HepG2 (cell line): ENCODE data around the gene ELP6. TPM values are rescaled to one million over a fixed set of nuclear protein-coding genes. Genes with fewer than 3 reads are reported as not detected.

ENCODE experiments used
- ADNP ChIP-seq: sonication (generic); formaldehyde crosslinking; IDR thresholded peaks from 2 replicates; pipeline ENCODE4 v1.4.0; 2020; ENCODE audit warnings: missing genetic modification reagents
- PPARG ChIP-seq: conservative IDR thresholded peaks from 2 replicates; pipeline ENCODE4 v1.6.1; 2016; ENCODE audit warnings: missing biosample characterization, missing genetic modification reagents
- TP53 ChIP-seq: sonication (generic); formaldehyde crosslinking; conservative IDR thresholded peaks from 2 replicates; pipeline ENCODE4 v1.4.0; 2020; ENCODE audit warnings: missing genetic modification reagents
- ZFYVE20 ChIP-seq: sonication (generic); formaldehyde crosslinking; IDR thresholded peaks from 2 replicates; pipeline ENCODE4 v1.8.0; 2023; ENCODE audit warnings: low read depth, mild to moderate bottlenecking, moderate library complexity, missing genetic modification reagents, borderline replicate concordance
- ZNF788 ChIP-seq: sonication (generic); formaldehyde crosslinking; IDR thresholded peaks from 2 replicates; pipeline ENCODE4 v1.5.0; 2020; ENCODE audit warnings: mild to moderate bottlenecking, missing genetic modification reagents, borderline replicate concordance
- ZSCAN22 ChIP-seq: sonication (generic); formaldehyde crosslinking; IDR thresholded peaks from 2 replicates; pipeline ENCODE4 v1.4.0; 2020; ENCODE audit warnings: mild to moderate bottlenecking, missing genetic modification reagents
- polyA plus RNA-seq, 8 experiments: library from polyadenylated mRNA; depleted of rRNA in 3 of 8; stranded (reverse) in 7 of 8; unstranded in 1 of 8; fragments of >200 nt; fragmentation: Illumina TruSeq in 4 of 8; extraction: Trizol in 4 of 8; gene quantifications; 2 replicates each; pipeline versions ENCODE4 v1.2.1 to v1.2.3, GENCODE V29; 2011 to 2016; ENCODE audit warnings: low read depth in 4 of 8, missing spikeins in 1 of 8, mixed read lengths in 1 of 8; ENCODE audit not compliant: insufficient read depth in 1 of 8
- total RNA-seq, 5 experiments: library from RNA; depleted of rRNA; stranded (reverse); fragments of >200 nt; fragmentation: Illumina TruSeq; extraction: Trizol; gene quantifications; 2 replicates each; pipeline ENCODE4 v1.2.3, GENCODE V29; 2016; ENCODE audit warnings: low read depth in 1 of 5
- TF ChIP-seq, protein P1 (sequence below): sonication (generic); formaldehyde crosslinking; IDR thresholded peaks from 2 replicates; pipeline ENCODE4 v1.4.0; 2020; ENCODE audit warnings: missing genetic modification reagents
- TF ChIP-seq, protein P2 (sequence below): sonication (generic); formaldehyde crosslinking; IDR thresholded peaks from 2 replicates; pipeline ENCODE4 v1.4.0; 2020; ENCODE audit warnings: missing genetic modification reagents
- TF ChIP-seq, protein P3 (sequence below), 2 experiments: fragments of 450-650 bp in 1 of 2; sonication (generic) in 1 of 2; formaldehyde crosslinking in 1 of 2; IDR thresholded peaks; 2 replicates each; pipeline versions ENCODE4 v1.6.1 to v1.8.0; 2016 to 2022; ENCODE audit warnings: antibody characterized with exemption in 1 of 2, mild to moderate bottlenecking in 1 of 2, missing genetic modification reagents in 1 of 2

The ELP6 gene
- total and polyA plus RNA-seq, 2 of the 13 experiments (the other 11 are each of a cell fraction or from before 2014, with no cell fraction given), result 45.0 to 49.3 TPM

DNA sequence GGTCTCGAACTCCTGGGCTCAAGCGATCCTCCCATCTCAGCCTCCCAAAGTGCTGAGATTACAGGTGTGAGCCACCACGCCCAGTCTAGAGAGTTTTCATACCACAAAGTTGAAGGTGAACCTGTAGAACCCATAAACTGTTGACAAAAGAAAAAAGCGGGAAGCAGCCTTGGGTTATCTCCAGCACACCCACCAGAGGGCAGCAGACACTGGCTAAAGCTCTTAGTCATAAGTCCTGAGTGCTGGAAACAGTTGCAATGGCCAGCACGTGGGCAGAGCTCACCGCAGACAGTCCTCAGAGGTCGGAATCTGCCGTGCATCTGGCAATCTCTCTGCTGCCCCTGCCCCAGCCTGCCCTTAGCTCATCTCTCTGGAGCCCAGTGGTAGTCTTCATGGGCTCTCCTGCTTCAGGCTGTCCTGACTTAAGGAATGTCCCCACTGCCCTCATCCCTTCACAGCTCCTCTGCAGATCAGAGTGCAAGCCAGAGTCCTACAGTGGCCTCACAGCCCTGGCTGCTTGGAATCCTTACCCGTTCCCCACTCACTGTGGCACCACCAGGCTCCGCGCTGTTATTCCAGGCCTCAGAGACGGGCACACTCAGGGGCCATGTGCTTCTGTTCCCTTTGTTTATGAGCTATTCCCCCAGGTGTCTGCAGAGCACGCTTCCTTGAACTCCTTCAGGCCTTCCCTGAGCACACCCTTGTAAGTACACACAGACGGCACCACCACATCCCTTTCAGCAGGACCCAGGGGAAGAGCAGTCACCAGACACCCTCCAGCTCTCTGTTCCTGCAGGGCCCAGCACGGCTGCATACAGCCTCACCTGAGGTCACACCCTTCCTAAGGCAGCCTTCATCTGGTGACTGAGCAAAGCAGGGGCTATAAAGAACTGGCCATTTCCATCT lies 8.8 kb upstream of the ELP6 start (continued):
- TF ChIP-seq, protein P1, sequence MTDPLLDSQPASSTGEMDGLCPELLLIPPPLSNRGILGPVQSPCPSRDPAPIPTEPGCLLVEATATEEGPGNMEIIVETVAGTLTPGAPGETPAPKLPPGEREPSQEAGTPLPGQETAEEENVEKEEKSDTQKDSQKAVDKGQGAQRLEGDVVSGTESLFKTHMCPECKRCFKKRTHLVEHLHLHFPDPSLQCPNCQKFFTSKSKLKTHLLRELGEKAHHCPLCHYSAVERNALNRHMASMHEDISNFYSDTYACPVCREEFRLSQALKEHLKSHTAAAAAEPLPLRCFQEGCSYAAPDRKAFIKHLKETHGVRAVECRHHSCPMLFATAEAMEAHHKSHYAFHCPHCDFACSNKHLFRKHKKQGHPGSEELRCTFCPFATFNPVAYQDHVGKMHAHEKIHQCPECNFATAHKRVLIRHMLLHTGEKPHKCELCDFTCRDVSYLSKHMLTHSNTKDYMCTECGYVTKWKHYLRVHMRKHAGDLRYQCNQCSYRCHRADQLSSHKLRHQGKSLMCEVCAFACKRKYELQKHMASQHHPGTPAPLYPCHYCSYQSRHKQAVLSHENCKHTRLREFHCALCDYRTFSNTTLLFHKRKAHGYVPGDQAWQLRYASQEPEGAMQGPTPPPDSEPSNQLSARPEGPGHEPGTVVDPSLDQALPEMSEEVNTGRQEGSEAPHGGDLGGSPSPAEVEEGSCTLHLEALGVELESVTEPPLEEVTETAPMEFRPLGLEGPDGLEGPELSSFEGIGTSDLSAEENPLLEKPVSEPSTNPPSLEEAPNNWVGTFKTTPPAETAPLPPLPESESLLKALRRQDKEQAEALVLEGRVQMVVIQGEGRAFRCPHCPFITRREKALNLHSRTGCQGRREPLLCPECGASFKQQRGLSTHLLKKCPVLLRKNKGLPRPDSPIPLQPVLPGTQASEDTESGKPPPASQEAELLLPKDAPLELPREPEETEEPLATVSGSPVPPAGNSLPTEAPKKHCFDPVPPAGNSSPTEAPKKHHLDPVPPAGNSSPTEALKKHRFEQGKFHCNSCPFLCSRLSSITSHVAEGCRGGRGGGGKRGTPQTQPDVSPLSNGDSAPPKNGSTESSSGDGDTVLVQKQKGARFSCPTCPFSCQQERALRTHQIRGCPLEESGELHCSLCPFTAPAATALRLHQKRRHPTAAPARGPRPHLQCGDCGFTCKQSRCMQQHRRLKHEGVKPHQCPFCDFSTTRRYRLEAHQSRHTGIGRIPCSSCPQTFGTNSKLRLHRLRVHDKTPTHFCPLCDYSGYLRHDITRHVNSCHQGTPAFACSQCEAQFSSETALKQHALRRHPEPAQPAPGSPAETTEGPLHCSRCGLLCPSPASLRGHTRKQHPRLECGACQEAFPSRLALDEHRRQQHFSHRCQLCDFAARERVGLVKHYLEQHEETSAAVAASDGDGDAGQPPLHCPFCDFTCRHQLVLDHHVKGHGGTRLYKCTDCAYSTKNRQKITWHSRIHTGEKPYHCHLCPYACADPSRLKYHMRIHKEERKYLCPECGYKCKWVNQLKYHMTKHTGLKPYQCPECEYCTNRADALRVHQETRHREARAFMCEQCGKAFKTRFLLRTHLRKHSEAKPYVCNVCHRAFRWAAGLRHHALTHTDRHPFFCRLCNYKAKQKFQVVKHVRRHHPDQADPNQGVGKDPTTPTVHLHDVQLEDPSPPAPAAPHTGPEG (CRISPR knock-in tag), result no peak
- TF ChIP-seq ADNP (CRISPR knock-in tag) (no peak), PPARG (CRISPR knock-in tag) (no peak), ZNF788 (CRISPR knock-in tag) (peak; percentile 44; the same call in 1 of the 2 replicates), TP53 (CRISPR knock-in tag) (no peak), ZSCAN22 (no peak), ZFYVE20 (CRISPR knock-in tag) (no peak)
- TF ChIP-seq, protein P2, sequence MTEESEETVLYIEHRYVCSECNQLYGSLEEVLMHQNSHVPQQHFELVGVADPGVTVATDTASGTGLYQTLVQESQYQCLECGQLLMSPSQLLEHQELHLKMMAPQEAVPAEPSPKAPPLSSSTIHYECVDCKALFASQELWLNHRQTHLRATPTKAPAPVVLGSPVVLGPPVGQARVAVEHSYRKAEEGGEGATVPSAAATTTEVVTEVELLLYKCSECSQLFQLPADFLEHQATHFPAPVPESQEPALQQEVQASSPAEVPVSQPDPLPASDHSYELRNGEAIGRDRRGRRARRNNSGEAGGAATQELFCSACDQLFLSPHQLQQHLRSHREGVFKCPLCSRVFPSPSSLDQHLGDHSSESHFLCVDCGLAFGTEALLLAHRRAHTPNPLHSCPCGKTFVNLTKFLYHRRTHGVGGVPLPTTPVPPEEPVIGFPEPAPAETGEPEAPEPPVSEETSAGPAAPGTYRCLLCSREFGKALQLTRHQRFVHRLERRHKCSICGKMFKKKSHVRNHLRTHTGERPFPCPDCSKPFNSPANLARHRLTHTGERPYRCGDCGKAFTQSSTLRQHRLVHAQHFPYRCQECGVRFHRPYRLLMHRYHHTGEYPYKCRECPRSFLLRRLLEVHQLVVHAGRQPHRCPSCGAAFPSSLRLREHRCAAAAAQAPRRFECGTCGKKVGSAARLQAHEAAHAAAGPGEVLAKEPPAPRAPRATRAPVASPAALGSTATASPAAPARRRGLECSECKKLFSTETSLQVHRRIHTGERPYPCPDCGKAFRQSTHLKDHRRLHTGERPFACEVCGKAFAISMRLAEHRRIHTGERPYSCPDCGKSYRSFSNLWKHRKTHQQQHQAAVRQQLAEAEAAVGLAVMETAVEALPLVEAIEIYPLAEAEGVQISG (CRISPR knock-in tag), result peak; percentile 72
- TF ChIP-seq, protein P3, sequence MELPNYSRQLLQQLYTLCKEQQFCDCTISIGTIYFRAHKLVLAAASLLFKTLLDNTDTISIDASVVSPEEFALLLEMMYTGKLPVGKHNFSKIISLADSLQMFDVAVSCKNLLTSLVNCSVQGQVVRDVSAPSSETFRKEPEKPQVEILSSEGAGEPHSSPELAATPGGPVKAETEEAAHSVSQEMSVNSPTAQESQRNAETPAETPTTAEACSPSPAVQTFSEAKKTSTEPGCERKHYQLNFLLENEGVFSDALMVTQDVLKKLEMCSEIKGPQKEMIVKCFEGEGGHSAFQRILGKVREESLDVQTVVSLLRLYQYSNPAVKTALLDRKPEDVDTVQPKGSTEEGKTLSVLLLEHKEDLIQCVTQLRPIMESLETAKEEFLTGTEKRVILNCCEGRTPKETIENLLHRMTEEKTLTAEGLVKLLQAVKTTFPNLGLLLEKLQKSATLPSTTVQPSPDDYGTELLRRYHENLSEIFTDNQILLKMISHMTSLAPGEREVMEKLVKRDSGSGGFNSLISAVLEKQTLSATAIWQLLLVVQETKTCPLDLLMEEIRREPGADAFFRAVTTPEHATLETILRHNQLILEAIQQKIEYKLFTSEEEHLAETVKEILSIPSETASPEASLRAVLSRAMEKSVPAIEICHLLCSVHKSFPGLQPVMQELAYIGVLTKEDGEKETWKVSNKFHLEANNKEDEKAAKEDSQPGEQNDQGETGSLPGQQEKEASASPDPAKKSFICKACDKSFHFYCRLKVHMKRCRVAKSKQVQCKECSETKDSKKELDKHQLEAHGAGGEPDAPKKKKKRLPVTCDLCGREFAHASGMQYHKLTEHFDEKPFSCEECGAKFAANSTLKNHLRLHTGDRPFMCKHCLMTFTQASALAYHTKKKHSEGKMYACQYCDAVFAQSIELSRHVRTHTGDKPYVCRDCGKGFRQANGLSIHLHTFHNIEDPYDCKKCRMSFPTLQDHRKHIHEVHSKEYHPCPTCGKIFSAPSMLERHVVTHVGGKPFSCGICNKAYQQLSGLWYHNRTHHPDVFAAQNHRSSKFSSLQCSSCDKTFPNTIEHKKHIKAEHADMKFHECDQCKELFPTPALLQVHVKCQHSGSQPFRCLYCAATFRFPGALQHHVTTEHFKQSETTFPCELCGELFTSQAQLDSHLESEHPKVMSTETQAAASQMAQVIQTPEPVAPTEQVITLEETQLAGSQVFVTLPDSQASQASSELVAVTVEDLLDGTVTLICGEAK (IDR thresholded peaks at IDR 0.05), result no peak
- TF ChIP-seq, protein P3 (CRISPR knock-in tag; IDR thresholded peaks at IDR 0.05), result no peak; the same call in 1 of the 2 replicates
